Measurements from ENCODE around the gene CST1.
"Not testable (repeated sequence)": the region's sequence is repeated elsewhere in the genome, so short reads cannot be mapped to it uniquely, and the experiment has no call there.

The CST1 gene

DNA sequence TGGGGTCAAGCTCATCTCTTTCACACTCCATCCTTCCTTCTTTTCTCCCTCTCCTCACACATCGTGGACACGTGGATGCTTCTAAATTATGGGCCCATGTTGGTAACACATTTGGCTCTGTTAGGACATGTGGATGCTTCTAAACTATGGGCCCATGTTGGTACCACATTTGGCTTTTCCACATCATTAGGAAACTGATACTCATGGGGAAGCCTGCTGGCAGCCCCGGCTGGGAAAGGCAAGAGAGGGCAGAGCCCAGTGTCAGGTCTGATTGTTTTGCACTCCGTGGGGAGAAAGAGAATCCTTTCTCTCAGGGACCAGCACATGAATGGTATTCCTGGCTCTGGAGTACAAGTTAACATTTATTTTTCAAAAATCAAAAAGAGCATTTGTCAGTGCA lies 4.0 kb upstream of the CST1 start:
- DNase-seq: no peak

GRCh38 chr20:23753589-23753988 lies 2.9 kb upstream of the CST1 start:
- no peak for DNase-seq

GRCh38 chr20:23753194-23753548 lies 2.4 kb upstream of the CST1 start:
- no peak for DNase-seq

- no peak for DNase-seq
Observed at GRCh38 chr20:23752481-23753193, 1.9 kb upstream of the CST1 start.

DNA sequence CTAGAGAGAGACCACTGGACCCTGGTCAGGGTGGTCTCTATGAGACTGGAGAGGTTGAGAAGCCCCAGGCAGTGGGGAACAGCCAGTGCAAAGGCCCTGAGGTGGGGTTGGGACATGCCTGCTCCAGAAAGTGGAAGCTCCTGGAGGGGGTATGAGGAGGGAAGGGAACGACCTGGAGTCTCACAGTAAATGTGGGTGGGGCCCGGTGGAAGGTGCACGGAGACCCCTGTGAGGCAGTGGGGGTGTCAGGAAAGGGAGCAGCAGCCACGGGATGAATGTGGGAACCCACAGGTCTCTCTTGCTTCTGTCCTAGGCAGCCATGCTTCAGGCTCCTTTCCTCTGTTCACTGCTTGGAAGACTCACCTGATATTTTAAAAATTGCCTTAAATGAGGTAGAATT lies 1.3 kb upstream of the CST1 start:
- DNase-seq: no peak

DNA sequence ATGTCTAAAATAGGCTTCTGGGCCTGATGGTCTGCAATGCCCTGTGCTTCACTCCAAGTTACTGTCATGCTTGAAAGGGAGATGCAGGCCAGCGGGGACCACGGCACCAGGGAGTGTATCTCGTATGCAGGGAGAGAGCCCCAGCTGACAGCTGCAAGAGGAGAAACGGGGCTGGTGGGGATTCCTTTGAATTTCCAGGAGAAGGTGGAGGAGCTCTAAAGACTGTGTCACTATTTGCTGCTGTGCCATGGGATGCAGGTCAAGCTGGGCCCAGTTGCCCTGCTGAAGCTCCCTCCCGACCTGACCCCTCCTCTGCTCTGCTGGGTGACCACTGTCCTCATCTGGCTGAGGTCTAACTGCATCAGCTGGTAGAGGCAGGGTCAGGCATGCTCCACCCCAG lies 989 bp downstream of the CST1 start:
- no peak for DNase-seq

- DNase-seq: not testable (repeated sequence)
Observed at GRCh38 chr20:23748975-23749374, 1.8 kb downstream of the CST1 start.

DNA sequence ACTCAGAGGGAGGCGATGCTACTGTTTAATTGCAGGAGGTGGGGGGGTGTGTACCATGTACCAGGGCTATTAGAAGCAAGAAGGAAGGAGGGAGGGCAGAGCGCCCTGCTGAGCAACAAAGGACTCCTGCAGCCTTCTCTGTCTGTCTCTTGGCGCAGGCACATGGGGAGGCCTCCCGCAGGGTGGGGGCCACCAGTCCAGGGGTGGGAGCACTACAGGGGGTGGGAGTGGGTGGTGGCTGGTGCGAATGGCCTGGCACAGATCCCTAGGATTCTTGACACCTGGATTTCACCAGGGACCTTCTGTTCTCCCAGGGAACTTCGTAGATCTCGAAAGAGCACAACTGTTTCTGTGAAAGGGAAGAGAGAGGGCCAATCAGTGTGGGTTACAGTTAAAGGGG lies 3.2 kb downstream of the CST1 start:
- DNase-seq: not testable (repeated sequence)

DNA sequence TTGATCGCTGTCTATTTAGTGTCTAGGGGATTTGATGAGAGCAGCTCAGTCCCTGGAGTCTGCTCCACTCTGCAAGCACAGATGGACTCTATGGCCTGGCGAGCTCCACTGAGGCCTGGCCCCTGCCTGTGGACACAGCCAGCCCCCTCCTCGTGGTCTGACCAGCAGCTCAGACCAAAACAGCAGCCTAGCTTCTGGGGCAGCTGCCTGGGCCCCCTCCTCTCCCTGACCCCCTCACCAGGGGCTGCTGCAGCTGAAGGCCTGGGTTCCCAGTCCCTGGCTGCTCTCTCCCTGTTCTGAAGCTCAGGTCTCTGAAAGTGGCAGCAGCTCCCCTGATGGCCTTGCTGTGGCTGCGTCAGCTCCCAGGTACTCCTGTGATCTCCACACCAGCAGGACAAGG lies 3.6 kb downstream of the CST1 start:
- DNase-seq: not testable (repeated sequence)

GRCh38 chr20:23746321-23746720 lies 4.4 kb downstream of the CST1 start:
- DNase-seq: no peak

DNA sequence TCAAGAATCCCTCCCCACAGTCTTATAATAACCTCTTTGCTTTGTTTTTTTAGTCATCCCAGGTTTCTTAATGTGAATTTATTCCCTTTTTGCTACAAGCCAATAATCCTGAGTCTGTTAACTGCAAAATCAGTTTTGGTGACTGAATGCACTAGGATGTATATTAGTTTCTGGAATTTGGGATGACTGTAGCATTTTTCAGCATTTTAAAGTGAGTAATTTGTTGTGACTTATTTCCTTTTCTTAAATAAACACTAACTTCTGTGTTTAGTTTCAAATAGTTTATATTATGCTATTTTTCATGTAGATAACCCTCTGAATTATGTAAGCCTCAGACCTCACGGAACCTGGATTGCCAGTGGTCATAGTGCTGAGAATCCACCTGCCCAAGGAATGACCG lies 5.5 kb downstream of the CST1 start:
- no peak for DNase-seq

DNA sequence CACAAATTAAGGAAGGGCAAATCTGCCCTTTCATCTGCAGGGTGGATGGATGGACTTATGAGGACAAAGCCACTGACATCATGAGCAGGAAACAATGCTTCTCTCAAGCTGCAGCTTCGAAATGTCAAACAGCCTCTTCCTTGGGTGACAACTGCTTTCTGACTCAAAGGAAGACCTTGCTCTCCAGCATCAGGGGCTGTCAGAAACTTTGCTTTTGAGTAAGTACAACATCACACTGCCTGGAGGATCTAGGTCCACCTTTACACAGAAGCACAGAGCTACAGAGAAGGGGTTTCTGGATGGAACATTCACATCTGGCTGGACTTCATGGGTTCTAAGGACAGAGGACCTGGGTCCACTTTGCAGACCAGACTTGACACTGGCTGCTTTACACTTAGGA lies 5.9 kb downstream of the CST1 start:
- DNase-seq: no peak

GRCh38 chr20:23735391-23735790 lies 15.3 kb downstream of the CST1 start:
- not testable (repeated sequence) for DNase-seq

GRCh38 chr20:23734949-23735348 lies 15.8 kb downstream of the CST1 start:
- DNase-seq: not testable (repeated sequence)

DNA sequence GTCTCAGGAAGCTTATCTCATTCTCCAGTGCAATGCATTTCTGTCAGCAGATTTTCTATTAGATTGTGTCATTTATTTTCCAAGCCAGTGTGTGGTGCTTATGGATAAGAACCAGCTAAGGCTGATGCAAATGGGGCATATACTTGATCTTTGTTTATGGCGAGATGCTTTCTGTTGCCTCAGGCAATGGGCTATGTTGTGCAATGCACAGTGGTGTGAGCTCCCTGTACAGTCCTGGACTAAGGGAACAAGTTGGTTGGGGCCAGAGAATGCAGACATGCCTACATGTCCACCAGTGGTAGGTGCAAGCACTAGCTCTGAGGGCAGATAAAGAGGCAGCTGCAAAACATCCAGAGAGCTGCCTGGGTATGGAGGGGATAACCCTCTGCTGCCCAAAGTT lies 16.3 kb downstream of the CST1 start:
- not testable (repeated sequence) for DNase-seq

- no peak for DNase-seq
Observed at GRCh38 chr20:23727016-23727415, 23.7 kb downstream of the CST1 start.

DNA sequence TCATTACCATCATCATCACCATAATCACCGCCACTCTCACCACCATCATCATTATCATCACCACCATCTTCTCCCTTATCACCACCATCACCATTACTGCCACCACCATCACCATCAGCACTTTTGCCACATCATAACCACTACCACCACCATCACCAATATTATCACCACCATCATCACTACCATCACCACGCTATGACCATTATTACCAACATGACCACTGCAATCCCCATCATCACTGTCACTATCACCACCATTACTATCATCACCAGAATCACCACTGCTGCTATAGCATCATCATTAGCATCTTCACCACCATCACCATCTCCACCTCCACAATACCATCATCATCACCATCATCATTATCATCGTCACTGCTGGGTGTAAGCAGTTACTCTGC lies 25.6 kb downstream of the CST1 start:
- no peak for DNase-seq

DNA sequence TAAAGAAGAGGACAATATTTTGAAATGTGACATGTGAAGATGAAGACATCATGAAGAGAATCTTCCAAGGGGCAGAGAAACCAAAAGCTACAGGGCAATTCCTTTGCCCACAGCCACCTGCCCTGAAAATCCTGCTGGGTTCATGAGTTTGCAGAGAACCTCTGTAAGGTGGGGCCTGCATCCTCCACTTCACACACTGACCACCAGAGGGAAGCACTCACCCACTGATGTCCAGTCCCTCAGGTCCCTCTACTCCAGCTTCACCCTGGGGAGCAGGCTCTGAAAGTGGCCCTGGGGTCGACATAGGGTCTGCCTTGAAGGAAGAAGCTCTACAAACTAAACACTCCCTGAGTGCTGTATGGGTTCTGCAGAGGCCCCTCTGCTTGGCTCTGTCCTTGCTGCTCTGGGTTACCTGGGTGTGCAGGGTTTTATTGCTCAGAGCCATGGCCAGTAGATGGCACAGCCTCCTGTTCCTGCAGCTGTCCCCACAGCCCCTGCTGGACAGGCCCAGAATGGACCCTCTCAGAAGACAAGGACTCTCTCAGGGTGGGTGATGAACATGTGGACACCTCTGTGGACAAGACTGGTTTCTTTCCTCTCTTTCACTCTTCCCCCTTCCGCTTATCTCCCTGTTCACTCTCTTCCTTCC lies 27.0 kb downstream of the CST1 start:
- DNase-seq: peak; percentile 0

- not testable (repeated sequence) for DNase-seq
Observed at GRCh38 chr20:23722851-23723250, 27.9 kb downstream of the CST1 start.

GRCh38 chr20:23721962-23722361 lies 28.8 kb downstream of the CST1 start:
- DNase-seq: no peak

GRCh38 chr20:23719351-23719750 lies 31.4 kb downstream of the CST1 start:
- not testable (repeated sequence) for DNase-seq

- DNase-seq: not testable (repeated sequence)
Observed at GRCh38 chr20:23711778-23712177, 39.0 kb downstream of the CST1 start.

- DNase-seq: no peak
Observed at GRCh38 chr20:23710771-23711170, 40.0 kb downstream of the CST1 start.

DNA sequence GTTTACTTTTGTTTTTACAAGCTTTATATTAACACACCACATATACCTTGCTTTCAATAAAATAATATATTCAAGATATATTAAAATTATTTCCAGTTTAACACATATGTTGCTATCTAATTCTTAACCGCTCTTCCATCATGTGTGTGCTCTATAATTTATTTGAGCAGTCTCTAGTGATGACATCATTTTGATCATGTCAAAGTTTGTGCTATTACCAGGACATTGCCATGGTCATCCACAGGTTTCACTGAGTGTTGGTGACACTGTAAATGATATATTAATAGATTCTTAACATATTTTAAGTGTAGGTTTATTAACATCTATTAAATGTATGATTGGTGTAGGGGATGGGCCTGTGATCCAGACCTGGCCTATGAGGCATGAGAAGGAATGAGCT lies 44.8 kb downstream of the CST1 start:
- DNase-seq: no peak

- DNase-seq: no peak
Observed at GRCh38 chr20:23702021-23702420, 48.7 kb downstream of the CST1 start.
